Vagina (tissue), 2 donors: ENCODE measurements around the gene PPAN.

Experiments used
- POLR2AphosphoS5 ChIP-seq, 2 donors: sonication (generic); formaldehyde crosslinking; IDR thresholded peaks; one replicate each; pipeline ENCODE4 v1.9.0; 2017; ENCODE audit warnings: antibody characterized with exemption in 2 of 2, mild to moderate bottlenecking in 2 of 2, low read depth in 1 of 2; ENCODE audit not compliant: insufficient read depth in 1 of 2
- TF ChIP-seq, protein P1 (sequence below), 3 experiments: fragments of 450-650 bp in 2 of 3; fragments of 200-600 bp in 1 of 3; sonication (generic) in 1 of 3; IDR thresholded peaks; one replicate each; pipeline ENCODE4 v1.5.1; 2017 to 2019; ENCODE audit warnings: antibody characterized with exemption in 3 of 3, mild to moderate bottlenecking in 2 of 3, moderate library complexity in 2 of 3

GRCh38 chr19:10146142-10146541 is 40.0 kb downstream of the PPAN start:
- TF ChIP-seq, protein P1, sequence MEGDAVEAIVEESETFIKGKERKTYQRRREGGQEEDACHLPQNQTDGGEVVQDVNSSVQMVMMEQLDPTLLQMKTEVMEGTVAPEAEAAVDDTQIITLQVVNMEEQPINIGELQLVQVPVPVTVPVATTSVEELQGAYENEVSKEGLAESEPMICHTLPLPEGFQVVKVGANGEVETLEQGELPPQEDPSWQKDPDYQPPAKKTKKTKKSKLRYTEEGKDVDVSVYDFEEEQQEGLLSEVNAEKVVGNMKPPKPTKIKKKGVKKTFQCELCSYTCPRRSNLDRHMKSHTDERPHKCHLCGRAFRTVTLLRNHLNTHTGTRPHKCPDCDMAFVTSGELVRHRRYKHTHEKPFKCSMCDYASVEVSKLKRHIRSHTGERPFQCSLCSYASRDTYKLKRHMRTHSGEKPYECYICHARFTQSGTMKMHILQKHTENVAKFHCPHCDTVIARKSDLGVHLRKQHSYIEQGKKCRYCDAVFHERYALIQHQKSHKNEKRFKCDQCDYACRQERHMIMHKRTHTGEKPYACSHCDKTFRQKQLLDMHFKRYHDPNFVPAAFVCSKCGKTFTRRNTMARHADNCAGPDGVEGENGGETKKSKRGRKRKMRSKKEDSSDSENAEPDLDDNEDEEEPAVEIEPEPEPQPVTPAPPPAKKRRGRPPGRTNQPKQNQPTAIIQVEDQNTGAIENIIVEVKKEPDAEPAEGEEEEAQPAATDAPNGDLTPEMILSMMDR (IDR thresholded peaks at IDR 0.05), result no peak
- TF ChIP-seq POLR2AphosphoS5 (IDR thresholded peaks at IDR 0.05; ENCODE audit: insufficient read depth in 1 of 2, low read depth in 1 of 2), result no peak
